GM21528 (cell line): ENCODE results near the gene AMT.
"Not testable (repeated sequence)": the region's sequence is repeated elsewhere in the genome, so short reads cannot be mapped to it uniquely, and the experiment has no call there.

ENCODE experiments used
- ATAC-seq: cut with Tn5 transposase; IDR thresholded peaks from one replicate; pipeline ENCODE4 v1.9.1; 2021; ENCODE audit warnings: mild to moderate bottlenecking, moderate library complexity; ENCODE audit not compliant: unreplicated experiment, low FRiP score

The AMT gene

DNA sequence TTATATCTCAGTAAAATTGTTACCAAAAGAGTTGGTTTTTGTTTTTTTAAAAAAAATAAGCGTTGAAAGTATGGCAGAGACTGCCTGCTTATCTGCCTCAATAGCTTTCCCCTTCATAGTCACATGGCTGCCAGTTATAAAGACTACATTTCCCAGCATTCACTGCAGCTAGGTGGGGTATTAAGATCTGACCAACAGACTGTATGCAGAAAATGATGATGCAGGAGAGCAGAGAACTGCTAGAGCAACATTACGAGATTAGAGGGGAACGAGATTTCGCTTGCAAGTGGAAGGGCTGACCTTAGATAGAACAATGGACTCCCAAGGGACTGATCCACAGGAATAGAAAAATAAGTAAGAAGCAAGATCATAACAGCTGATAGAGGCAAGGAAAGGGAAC is 24.8 kb downstream of the AMT start:
- no peak for ATAC-seq

DNA sequence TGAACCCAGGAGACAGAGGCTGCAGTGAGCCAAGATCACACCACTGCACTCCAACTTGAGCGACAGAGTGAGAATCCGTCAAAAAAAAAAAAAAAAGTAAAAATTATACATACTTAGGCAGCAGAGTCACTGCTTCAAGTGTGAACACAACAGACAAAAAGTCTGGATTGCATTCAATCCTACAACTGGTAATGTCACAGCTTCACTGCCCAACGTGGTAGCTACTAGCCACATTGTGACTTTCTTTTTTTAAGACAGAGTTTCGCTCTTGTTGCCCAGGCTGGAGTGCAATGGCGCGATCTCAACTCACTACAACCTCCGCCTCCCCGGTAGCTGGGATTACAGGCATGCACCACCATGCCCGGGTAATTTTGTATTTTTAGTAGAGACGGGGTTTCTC is 31.0 kb downstream of the AMT start:
- not testable (repeated sequence) for ATAC-seq

DNA sequence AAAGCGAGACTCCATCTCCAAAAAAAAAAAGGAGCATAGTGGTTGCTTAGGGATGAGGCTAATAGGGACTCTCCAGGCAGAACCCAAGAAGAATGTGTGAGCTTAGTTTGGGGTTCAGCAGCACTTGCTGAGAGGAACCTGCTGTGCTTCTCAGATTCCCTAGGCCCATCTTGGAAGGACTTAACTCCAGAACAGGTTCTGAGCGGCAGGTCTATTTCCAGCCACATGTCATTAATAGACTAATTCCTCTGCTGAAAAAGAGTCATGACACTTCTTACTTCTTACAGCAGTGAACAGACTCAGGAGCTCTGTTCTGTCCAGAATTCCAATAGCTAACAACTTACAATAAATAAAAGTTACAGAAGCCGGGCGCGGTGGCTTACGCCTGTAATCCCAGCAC is 33.0 kb downstream of the AMT start:
- ATAC-seq = no peak

DNA sequence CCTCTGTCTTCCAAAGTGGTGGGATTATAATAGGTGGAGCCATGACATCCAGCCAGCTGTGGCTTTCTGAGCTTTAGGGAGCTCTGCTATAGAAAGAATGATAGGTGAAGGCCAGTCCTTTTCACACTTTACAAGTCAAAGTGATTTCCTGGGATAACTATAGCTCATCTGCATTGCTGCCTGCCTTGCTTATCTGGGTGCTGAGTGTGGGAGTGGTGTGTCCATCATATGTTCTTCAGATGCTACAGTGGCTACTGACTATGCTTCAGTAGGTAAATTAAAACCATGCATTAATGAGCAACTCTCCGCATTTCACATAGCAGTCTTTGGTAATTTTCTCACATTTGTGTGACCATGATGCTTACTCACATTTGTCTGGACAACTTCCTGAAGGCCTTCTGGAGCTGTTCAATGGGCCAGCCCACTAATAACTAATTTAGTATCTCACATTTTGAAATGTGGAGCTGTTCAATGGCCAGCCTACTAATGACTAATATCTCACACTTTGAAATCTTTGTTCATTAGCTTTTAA is 33.9 kb downstream of the AMT start:
- no peak for ATAC-seq

DNA sequence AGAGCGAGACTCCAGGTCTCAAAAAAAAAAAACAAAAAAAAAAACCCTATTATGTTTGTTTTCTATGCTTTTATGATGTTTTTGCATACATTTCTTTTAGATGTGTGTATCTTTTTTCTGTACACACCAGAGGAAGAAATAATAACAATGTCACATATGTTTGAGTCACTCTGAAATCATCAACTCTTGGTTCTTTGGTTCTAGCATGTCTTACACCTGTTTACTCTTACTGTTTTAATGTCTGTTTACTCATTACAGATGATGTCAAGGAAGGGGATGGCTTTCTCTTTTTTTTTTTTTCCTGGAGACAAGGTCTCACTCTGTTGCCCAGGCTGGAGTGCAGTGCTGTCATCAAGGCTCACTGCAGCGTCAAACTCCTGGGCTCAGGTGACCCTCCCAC is 34.6 kb downstream of the AMT start:
- ATAC-seq = no peak

DNA sequence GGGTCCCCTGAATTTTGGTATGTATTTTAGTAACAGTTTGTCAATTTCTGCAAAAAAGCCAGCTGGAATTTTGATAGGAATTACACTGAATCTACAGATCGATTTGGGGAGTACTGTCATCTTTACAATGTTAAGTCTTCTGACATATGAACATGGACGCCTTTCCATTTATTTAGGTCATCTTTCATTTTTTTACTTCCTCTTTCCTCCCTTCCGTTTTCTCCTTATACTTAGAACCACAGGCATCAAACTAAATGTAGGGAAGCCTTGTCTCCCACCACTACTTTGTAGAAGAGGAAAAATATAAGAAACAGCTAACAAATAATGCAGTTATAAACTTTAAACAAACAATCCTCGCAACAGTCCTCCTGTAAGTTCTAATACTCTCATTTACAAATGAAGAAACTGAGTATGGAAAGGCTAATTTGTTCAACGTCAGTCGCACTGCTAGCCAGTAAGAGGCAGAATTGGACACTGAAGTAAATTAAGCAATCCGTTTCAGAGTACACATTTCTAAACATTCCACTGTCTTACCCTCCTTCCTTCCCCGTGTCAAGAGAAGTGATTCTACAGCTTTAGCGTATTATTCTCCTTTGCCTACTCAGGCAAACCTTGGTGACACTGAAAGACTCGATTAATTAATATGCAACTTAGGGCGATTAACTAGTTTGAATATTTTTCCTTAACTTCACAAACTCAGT is 36.1 kb downstream of the AMT start:
- no peak for ATAC-seq

DNA sequence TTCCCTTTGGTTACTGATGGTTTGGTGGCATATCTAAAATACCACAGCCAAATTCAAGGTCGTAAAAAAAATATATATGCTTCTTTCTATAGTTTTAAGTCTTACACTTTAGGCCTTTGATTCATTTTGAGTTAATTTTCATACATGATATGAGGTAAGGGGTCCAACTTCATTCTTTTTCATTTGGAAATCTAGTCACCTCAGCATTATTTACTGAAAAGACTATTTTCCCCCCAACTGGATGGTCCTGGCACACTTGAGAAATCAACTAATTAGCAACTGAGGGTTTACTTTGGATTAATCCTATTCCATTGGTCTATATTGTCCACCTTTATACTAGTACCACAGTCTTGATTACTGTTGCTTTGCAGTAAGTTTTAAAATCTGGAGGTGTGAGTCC is 36.7 kb downstream of the AMT start:
- ATAC-seq = no peak

DNA sequence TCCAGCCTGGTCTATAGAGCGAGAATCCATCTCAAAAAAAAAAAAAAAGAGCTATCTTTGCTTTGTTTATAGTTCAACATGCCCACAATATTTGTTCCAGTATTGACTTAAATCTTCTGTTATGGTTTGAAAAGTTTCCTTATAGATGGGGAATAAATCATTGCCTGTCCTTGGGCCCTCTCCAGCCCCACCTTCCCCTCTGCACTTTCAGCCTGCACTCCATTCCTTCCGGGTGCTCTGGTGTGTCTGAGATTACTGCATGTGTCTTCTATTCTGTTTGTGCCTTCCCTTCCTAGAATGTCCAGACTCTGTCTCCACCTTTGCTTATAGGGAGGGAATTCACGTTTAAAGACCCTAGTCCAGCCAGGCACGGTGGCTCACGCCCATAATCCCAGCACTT is 38.9 kb downstream of the AMT start:
- no peak for ATAC-seq

DNA sequence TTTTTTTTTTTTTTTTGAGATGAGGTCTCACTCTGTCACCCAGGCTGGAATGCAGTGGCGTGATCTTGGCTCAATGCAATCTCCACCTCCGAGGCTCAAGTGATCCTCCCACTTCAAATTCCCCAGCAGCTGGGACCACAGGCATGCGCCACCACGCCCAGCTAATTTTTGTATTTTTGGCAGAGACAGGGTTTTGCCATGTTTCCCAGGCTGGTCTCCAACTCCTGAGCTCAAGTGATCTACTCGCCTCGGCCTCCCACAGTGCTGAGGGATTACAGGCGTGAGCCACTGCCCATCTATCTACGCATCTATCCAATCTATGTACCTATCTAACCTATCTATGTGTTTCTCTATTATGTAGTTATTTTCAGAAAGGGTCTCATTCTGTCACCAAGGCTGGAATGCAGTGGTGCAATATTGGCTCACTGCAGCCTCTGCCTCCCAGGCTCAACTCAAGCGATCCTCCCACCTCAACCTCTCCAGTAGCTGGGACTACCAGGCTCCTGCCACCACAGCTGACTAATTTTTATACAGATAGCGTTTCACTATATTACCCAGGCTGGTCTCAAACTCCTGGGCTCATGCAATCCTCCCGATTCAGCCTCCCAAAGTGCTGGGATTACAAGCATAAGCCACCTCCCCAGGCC is 43.9 kb downstream of the AMT start:
- ATAC-seq = no peak

DNA sequence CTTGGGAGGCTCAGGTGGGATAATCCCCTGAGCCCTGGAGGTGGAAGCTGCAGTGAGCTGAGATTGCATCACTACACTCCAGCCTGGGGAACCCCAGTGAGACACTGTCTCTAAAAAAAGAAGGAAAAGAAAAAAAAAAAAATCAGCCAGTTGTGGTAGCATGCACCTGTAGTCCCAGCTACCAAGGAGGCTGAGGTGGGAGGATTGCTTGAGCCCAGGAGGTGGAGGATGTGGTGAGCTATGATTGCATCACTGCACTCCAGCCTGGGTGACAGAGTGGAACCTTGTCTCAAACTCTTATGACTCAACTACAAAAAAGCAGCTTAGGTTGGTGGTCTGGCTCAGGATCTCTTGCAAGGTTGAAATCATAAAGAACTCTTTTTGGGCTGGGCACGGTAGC is 44.8 kb downstream of the AMT start:
- no peak for ATAC-seq

DNA sequence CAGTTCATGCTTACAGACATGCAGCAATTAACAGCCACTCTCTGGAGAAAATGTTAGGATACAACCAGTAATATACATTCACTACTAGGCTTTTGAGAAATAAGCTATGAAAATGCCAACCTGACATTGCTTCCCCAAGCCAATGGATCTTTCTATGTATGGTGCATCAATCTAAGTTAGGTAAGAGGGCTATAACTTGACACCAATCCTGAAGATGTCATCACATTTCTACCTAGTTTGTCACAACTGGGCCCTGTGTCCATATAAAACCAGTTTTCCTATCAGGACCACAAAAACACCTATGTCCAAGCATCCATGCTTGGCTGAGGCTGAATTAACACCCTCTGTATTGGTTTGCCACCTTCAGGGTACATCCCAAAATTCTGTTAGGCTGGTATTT is 50.3 kb downstream of the AMT start:
- no peak for ATAC-seq

DNA sequence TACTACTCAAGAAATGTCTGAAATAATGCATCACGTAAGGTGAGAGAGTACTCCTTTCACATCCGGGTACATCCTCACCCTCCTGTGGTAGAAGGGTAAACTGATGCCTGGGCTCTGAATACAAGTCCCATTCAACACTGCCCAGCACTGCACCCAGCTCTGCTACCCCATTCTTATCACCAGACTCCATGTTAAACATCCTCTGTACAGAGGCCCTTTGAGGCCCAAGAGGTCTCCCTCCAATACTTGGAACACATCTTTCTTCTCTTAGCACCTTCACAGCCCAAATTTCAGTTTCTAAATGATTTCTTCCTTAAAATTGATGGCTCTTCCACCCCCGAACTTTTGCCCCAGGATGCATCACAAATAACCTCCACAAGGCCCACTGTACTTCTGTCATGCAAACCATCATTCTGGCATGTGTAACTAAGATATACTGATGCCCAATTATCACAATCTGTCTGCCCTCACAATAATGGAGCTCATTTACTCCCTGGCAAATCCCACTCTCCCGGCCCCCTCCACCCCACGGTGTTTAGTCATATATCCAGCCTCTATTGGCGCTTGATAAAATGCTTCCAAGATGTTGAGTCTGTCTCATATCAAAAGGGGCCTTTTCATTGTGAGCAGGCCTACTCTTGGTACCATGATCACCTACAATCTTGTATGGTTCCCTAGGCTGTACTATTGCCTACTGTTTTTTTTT is 51.5 kb downstream of the AMT start:
- no peak for ATAC-seq
